MCF 10A (cell line): ENCODE measurements around the gene CMC4. TPM values are rescaled to one million over a fixed set of nuclear protein-coding genes. Genes with fewer than 3 reads are reported as not detected.

ENCODE experiments used
- BruUV-seq: library from RNA; stranded (reverse); fragments of 400-500 nt; replicated peaks from 2 replicates; lab custom pipeline; 2021; lab: Mats Ljungman, UMichigan
- CTCF ChIA-PET: fragments of 300-600 bp; sonication (Branson Sonifier 250); formaldehyde crosslinking; extraction: SDS; loops from one replicate; lab custom pipeline; 2021; ENCODE audit warnings: antibody characterized with exemption, inconsistent platforms; lab: Yijun Ruan, JAX
- POLR2A ChIA-PET: fragments of 300-600, 350-650 bp; sonication (Branson Sonifier 250); formaldehyde crosslinking; extraction: SDS; loops from one replicate; lab custom pipeline; 2020; ENCODE audit warnings: antibody characterized with exemption, inconsistent platforms; lab: Yijun Ruan, JAX
- DNase-seq: peaks from one replicate; pipeline ENCODE4 v3.0.0-alpha.2; 2018; ENCODE audit not compliant: unreplicated experiment
- H3K27ac Mint-ChIP-seq: one replicate; pipeline ENCODE4 v1.8.0; 2022; ENCODE audit warnings: mild to moderate bottlenecking, low read depth, mixed read lengths; ENCODE audit not compliant: unreplicated experiment
- H3K27me3 Mint-ChIP-seq: one replicate; pipeline ENCODE4 v1.8.0; 2022; ENCODE audit warnings: mixed read lengths; ENCODE audit not compliant: insufficient read depth, unreplicated experiment
- H3K36me3 Mint-ChIP-seq: one replicate; pipeline ENCODE4 v1.8.0; 2022; ENCODE audit warnings: mild to moderate bottlenecking, moderate library complexity, mixed read lengths; ENCODE audit not compliant: insufficient read depth, unreplicated experiment
- H3K4me1 Mint-ChIP-seq: one replicate; pipeline ENCODE4 v1.8.0; 2022; ENCODE audit warnings: mixed read lengths; ENCODE audit not compliant: insufficient read depth, unreplicated experiment
- H3K4me3 Mint-ChIP-seq: one replicate; pipeline ENCODE4 v1.8.0; 2022; ENCODE audit warnings: mild to moderate bottlenecking, moderate library complexity, mixed read lengths; ENCODE audit not compliant: unreplicated experiment
- H3K9me3 Mint-ChIP-seq: one replicate; pipeline ENCODE4 v1.8.0; 2022; ENCODE audit warnings: mixed read lengths; ENCODE audit not compliant: unreplicated experiment
- CTCF ChIP-seq: fragments of 200-600 bp; IDR thresholded peaks from one replicate; pipeline ENCODE4 v1.8.0; 2022; ENCODE audit warnings: antibody characterized with exemption, mild to moderate bottlenecking; ENCODE audit not compliant: unreplicated experiment
- intact Hi-C: fragments of 100-400 bp; cut with micrococcal nuclease; formaldehyde crosslinking; loops from 2 replicates; pipeline ENCODE4 v1.14.1; 2022
- total RNA-seq: library from RNA; stranded (reverse); gene quantifications from 2 replicates; pipeline ENCODE4 v1.2.3, GENCODE V29; 2022

CMC4 gene
- total RNA-seq, 1 experiment from 2014 or later: 8.0 TPM

GRCh38 chrX:155056471-155056870, 14.5 kb downstream of the CMC4 start:
- POLR2A ChIA-PET: interaction anchor here (1.1 to 2.4 kb wide), 3 partner anchors 9 to 30 kb away, joined by 4 to 11 read pairs (median 7); partner anchors contain the start of gene FUNDC2
- CTCF ChIA-PET: interaction anchor here (0.7 to 3.7 kb wide), 18 partner anchors 8 to 139 kb away, joined by 3 to 37 read pairs (median 4); partner anchors contain the start of gene FUNDC2

GRCh38 chrX:155055494-155055893, 15.4 kb downstream of the CMC4 start:
- CTCF ChIA-PET: interaction anchor here (0.7 to 3.7 kb wide), 5 partner anchors 18 to 138 kb away, joined by 3 to 37 read pairs (median 5); no protein-coding TSS in a partner anchor
- TF ChIP-seq CTCF: no peak
- POLR2A ChIA-PET: interaction anchor here (0.6 to 2.4 kb wide), 2 partner anchors 10 to 677 kb away, joined by 3 to 11 read pairs; partner anchors contain the start of gene EMD
- intact Hi-C loops: no loop called here
- DNase-seq: no peak
- no peak overlapping the region for H3K4me3 Mint-ChIP-seq
- H3K27ac Mint-ChIP-seq: no peak overlapping the region
- no TSS peak for BruUV-seq
- H3K9me3 Mint-ChIP-seq: no peaks in the 10 kb centered on the region
- H3K4me1 Mint-ChIP-seq: no peaks in the 10 kb centered on the region
- H3K27me3 Mint-ChIP-seq: peaks cover 20% of the 10 kb centered on the region
- H3K36me3 Mint-ChIP-seq: peaks cover 29% of the 10 kb centered on the region

More at GRCh38 chrX:155056471-155056870, 14.5 kb downstream of the CMC4 start:
- H3K27ac Mint-ChIP-seq: no peak overlapping the region
- intact Hi-C loops: no loop called here
- H3K4me1 Mint-ChIP-seq: no peaks in the 10 kb centered on the region
- TF ChIP-seq CTCF: no peak
- peaks cover 23% of the 10 kb centered on the region for H3K27me3 Mint-ChIP-seq
- no TSS peak for BruUV-seq
- H3K36me3 Mint-ChIP-seq: peaks cover 34% of the 10 kb centered on the region
- H3K4me3 Mint-ChIP-seq: no peak overlapping the region
- no peaks in the 10 kb centered on the region for H3K9me3 Mint-ChIP-seq
- DNase-seq: no peak

- TF ChIP-seq CTCF: no peak
- no peak overlapping the region for H3K27ac Mint-ChIP-seq
- peaks cover 21% of the 10 kb centered on the region for H3K27me3 Mint-ChIP-seq
- no TSS peak for BruUV-seq
- ChIA-PET POLR2A (no interaction called here), CTCF (interaction anchor here (0.6 to 3.1 kb wide), 2 partner anchors 22 to 74 kb away, joined by 3 to 20 read pairs; no protein-coding TSS in a partner anchor)
- intact Hi-C loops: no loop called here
- no peaks in the 10 kb centered on the region for H3K4me1 Mint-ChIP-seq
- DNase-seq: no peak
- no peak overlapping the region for H3K4me3 Mint-ChIP-seq
- H3K9me3 Mint-ChIP-seq: no peaks in the 10 kb centered on the region
- peaks cover 29% of the 10 kb centered on the region for H3K36me3 Mint-ChIP-seq
Measured at GRCh38 chrX:155054255-155054654, 16.7 kb downstream of the CMC4 start.

- Mint-ChIP-seq H3K27me3 (peaks cover 27% of the 10 kb centered on the region), H3K36me3 (peaks cover 34% of the 10 kb centered on the region), H3K9me3 (no peaks in the 10 kb centered on the region), H3K27ac (no peak overlapping the region), H3K4me3 (no peak overlapping the region), H3K4me1 (no peaks in the 10 kb centered on the region)
- no TSS peak for BruUV-seq
- no peak for DNase-seq
- no peak for TF ChIP-seq CTCF
- intact Hi-C loops: no loop called here
- ChIA-PET POLR2A (no interaction called here), CTCF (no interaction called here)
Measured at GRCh38 chrX:155053656-155054055, 17.3 kb downstream of the CMC4 start.
